DOHH2 (cell line): Measurements from ENCODE around the gene ERI3.

Experiments
- EZH2phosphoT487 ChIP-seq: fragments of 200-600 bp; sonication (generic); IDR thresholded peaks from 2 replicates; pipeline ENCODE4 v1.6.1; 2017; ENCODE audit warnings: borderline replicate concordance, mild to moderate bottlenecking, antibody characterized with exemption, low read length, moderate library complexity, mixed read lengths
- TF ChIP-seq, protein P1 (sequence below): fragments of 200-600 bp; sonication (generic); IDR thresholded peaks from one replicate; pipeline ENCODE4 v1.5.1; 2014; ENCODE audit warnings: antibody characterized with exemption, mild to moderate bottlenecking, low read depth, low read length; ENCODE audit not compliant: poor library complexity, severe bottlenecking

DNA sequence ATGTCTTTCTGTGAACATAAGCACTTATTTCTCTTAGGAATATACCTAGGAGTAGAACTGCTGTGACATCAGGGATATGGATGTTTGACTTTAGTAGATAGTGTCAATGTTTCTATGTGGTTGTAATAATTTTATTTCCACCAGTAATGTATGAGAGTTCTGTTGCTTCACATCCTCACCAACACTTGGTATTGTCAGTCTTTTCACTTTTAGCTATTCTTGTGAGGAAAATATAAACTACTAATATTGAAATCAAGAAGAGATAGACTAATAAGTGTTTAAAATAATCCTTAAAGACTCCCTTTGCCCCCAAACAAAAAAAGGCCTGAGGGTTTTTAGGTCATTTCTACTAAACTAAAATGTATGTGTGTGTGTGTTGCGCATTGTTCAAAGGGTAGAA lies 144.5 kb downstream of the ERI3 start:
- TF ChIP-seq, protein P1, sequence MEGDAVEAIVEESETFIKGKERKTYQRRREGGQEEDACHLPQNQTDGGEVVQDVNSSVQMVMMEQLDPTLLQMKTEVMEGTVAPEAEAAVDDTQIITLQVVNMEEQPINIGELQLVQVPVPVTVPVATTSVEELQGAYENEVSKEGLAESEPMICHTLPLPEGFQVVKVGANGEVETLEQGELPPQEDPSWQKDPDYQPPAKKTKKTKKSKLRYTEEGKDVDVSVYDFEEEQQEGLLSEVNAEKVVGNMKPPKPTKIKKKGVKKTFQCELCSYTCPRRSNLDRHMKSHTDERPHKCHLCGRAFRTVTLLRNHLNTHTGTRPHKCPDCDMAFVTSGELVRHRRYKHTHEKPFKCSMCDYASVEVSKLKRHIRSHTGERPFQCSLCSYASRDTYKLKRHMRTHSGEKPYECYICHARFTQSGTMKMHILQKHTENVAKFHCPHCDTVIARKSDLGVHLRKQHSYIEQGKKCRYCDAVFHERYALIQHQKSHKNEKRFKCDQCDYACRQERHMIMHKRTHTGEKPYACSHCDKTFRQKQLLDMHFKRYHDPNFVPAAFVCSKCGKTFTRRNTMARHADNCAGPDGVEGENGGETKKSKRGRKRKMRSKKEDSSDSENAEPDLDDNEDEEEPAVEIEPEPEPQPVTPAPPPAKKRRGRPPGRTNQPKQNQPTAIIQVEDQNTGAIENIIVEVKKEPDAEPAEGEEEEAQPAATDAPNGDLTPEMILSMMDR, result no peak
- TF ChIP-seq EZH2phosphoT487, result no peak
